ENCODE results near the gene NGRN. TPM values are rescaled to one million over a fixed set of nuclear protein-coding genes. Genes with fewer than 3 reads are reported as not detected.
A peak's percentile ranks its signal among the peaks of the same experiment; 100 is the strongest.
"Not testable (repeated sequence)": the region's sequence is repeated elsewhere in the genome, so short reads cannot be mapped to it uniquely, and the experiment has no call there.

NGRN gene
- total RNA-seq, 1 donor from 2014 or later, result 114 TPM

DNA sequence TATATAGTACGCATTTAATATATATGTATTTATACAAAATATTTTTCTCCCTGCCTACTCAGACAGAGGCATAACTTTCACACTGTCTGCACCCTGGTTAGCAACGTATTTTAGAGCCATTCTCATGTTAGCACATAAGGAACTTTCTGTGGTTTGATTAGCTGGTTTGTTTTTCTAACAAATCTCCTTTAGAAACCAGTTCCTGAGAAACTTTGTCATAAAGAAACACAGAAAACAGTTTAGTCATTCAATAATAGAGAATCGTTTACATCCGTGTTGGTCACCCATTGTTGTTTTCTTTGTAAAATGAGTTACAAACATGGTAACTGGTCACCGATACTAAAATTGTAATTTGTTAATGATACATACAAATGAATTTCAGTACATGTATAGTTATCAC is 5.9 kb upstream of the NGRN start:
- FAIRE-seq (no peak), DNase-seq (ENCODE audit: low read depth) (no peak)
- TF ChIP-seq, protein P1, sequence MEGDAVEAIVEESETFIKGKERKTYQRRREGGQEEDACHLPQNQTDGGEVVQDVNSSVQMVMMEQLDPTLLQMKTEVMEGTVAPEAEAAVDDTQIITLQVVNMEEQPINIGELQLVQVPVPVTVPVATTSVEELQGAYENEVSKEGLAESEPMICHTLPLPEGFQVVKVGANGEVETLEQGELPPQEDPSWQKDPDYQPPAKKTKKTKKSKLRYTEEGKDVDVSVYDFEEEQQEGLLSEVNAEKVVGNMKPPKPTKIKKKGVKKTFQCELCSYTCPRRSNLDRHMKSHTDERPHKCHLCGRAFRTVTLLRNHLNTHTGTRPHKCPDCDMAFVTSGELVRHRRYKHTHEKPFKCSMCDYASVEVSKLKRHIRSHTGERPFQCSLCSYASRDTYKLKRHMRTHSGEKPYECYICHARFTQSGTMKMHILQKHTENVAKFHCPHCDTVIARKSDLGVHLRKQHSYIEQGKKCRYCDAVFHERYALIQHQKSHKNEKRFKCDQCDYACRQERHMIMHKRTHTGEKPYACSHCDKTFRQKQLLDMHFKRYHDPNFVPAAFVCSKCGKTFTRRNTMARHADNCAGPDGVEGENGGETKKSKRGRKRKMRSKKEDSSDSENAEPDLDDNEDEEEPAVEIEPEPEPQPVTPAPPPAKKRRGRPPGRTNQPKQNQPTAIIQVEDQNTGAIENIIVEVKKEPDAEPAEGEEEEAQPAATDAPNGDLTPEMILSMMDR (IDR thresholded peaks at IDR 0.05; ENCODE audit: insufficient read depth, low read length, severe bottlenecking), result no peak
- Histone ChIP-seq H3K27me3 (ENCODE audit: control insufficient read depth, insufficient read depth, low read length) (no peaks in the 10 kb centered on the region), H3K36me3 (ENCODE audit: control insufficient read depth, insufficient read depth, low read length) (no peaks in the 10 kb centered on the region), H3K4me3 (ENCODE audit: low read depth, low read length) (no peak overlapping the region)

DNA sequence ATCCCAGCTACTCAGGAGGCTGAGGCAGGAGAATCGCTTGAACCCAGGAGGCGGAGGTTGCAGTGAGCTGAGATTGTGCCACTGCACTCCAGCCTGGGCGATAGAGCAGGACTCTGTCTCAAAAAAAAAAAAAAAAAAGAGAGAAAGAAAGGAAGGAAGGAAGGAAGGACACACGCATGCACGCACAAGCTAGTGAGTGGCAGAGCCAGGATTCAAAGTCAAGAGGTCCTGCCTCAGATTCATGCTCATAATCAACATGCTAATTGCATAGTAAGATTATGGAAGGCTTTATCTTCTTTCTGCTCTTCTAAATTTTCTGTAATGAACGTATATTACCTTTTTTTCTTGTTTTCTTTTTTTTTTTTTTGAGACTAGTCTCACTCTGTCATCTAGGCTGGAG is 4.7 kb upstream of the NGRN start:
- not testable (repeated sequence) for FAIRE-seq; H3K27me3 ChIP-seq (ENCODE audit: control insufficient read depth, insufficient read depth, low read length); DNase-seq (ENCODE audit: low read depth); H3K4me3 ChIP-seq (ENCODE audit: low read depth, low read length); H3K36me3 ChIP-seq (ENCODE audit: control insufficient read depth, insufficient read depth, low read length)

DNA sequence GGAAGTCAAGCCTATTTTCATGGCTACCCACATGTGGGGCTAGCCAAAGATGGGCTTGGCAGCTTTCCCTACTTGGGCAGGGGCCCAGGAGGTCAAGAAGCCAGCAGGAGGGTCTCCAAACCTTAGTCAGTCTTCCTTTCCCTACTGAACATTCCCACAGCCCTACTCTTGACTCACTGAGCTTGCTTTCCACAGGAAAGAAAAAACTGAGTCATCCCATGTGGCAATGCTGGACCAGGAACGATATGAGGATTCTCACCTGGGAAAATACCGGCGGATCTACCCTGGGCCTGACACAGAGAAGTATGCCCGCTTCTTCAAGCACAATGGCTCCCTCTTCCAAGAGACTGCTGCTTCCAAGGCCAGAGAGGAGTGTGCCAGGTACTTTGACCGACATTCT is 3.7 kb upstream of the NGRN start:
- TF ChIP-seq, protein P1 (IDR thresholded peaks at IDR 0.05; ENCODE audit: insufficient read depth, low read length, severe bottlenecking), result no peak
- Histone ChIP-seq H3K4me3 (ENCODE audit: low read depth, low read length) (no peak overlapping the region), H3K27me3 (ENCODE audit: control insufficient read depth, insufficient read depth, low read length) (no peaks in the 10 kb centered on the region), H3K36me3 (ENCODE audit: control insufficient read depth, insufficient read depth, low read length) (no peaks in the 10 kb centered on the region)
- FAIRE-seq (no peak), DNase-seq (ENCODE audit: low read depth) (peak; percentile 94)

DNA sequence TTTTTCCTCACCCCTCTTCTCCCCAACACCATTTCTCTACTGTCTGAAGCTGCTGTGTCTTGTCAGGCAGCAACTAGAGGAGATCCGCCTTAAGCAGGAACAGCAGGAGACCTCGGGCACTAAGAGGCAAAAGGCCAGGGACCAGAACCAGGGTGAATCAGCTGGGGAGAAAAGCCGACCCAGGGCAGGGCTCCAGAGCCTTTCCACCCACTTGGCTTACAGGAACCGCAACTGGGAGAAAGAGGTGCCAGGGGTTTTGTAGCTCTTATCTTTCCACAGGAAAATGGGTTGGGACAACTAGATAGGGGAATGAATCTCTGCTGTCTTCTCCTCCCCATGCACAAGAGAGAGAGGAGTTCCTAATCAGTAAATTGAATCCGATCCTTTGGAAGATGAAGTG is 3.0 kb upstream of the NGRN start:
- no peaks in the 10 kb centered on the region for H3K36me3 ChIP-seq (ENCODE audit: control insufficient read depth, insufficient read depth, low read length)
- DNase-seq (ENCODE audit: low read depth) (no peak), FAIRE-seq (no peak)
- TF ChIP-seq, protein P1 (IDR thresholded peaks at IDR 0.05; ENCODE audit: insufficient read depth, low read length, severe bottlenecking), result no peak
- no peak overlapping the region for H3K4me3 ChIP-seq (ENCODE audit: low read depth, low read length)
- H3K27me3 ChIP-seq (ENCODE audit: control insufficient read depth, insufficient read depth, low read length), result no peaks in the 10 kb centered on the region

DNA sequence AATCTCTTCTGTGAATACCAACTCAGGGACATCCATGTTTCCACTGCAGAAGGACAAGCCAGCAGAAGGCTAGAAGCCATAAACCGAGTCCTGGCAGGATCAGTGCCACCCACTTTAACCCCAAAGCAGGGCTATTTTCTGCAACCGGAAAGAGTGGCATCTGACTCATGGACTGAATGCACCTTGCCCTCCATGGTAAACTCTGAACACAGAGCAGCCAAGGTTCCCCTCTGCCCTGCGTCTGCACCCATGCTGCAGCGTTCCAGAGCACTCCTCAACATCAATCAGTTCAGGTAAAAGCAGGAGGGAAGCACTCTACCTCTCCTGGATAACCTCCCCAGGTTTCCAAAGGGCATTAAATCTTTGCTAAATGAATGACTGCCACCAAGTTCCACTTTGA is 801 bp upstream of the NGRN start:
- FAIRE-seq (no peak), DNase-seq (ENCODE audit: low read depth) (peak; percentile 47)
- TF ChIP-seq, protein P1 (IDR thresholded peaks at IDR 0.05; ENCODE audit: insufficient read depth, low read length, severe bottlenecking), result no peak
- peak overlapping the region; percentile 51 for H3K4me3 ChIP-seq (ENCODE audit: low read depth, low read length)
- H3K27me3 ChIP-seq (ENCODE audit: control insufficient read depth, insufficient read depth, low read length), result no peaks in the 10 kb centered on the region
- no peaks in the 10 kb centered on the region for H3K36me3 ChIP-seq (ENCODE audit: control insufficient read depth, insufficient read depth, low read length)

DNA sequence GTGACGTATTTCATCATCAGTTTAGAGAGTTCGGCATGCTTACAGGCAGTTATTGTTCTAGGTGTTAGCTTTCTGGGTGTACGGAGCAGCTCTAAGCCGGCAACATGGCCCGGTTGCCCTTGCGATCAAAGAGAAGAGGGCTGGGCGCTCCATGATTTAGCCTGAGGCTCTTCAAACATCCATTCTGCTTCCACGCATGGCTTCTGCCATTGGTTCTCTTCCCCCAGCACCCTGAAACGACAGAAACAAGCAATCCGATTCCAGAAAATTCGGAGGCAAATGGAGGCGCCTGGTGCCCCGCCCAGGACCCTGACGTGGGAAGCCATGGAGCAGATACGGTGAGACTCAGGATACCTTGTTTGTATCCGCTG is 574 bp downstream of the NGRN start:
- TF ChIP-seq, protein P1 (IDR thresholded peaks at IDR 0.05; ENCODE audit: insufficient read depth, low read length, severe bottlenecking), result no peak
- DNase-seq (ENCODE audit: low read depth) (peak; percentile 46), FAIRE-seq (no peak)
- Histone ChIP-seq H3K4me3 (ENCODE audit: low read depth, low read length) (peak overlapping the region; percentile 51), H3K36me3 (ENCODE audit: control insufficient read depth, insufficient read depth, low read length) (peaks cover 2% of the 10 kb centered on the region), H3K27me3 (ENCODE audit: control insufficient read depth, insufficient read depth, low read length) (no peaks in the 10 kb centered on the region)

Data from bronchial epithelial cell (primary cell).